A549 (cell line): ENCODE results near the gene MXI1. TPM values are rescaled to one million over a fixed set of nuclear protein-coding genes. Genes with fewer than 3 reads are reported as not detected.

ENCODE experiments used
- ATAC-seq, 2 experiments: fragments of 200-7000 bp in 1 of 2; fragments of >200 bp in 1 of 2; cut with Nextera tagmentation in 1 of 2; cut with Tn5 transposase in 1 of 2; 3 replicates each; pipeline versions ENCODE4 v1.8.0 to v1.9.1; 2018 to 2020; ENCODE audit warnings: mild to moderate bottlenecking in 1 of 2, moderate library complexity in 1 of 2
- CTCF ChIA-PET: fragments of 300-600 bp; sonication (Branson Sonifier 250); formaldehyde crosslinking; extraction: SDS; loops from one replicate; lab custom pipeline; 2021; ENCODE audit warnings: antibody characterized with exemption, inconsistent platforms; lab: Yijun Ruan, JAX
- POLR2A ChIA-PET: fragments of 350-600 bp; formaldehyde crosslinking; extraction: SDS; loops from one replicate; lab custom pipeline; 2021; ENCODE audit warnings: antibody characterized with exemption, inconsistent platforms; lab: Yijun Ruan, JAX
- DNase-seq, 2 experiments: peaks; one replicate each; pipeline versions ENCODE4 v3.0.0 to v3.0.0-alpha.2; 2011 to 2016; ENCODE audit warnings: low read depth in 1 of 2, low spot score in 1 of 2
- FAIRE-seq: peaks from 2 replicates; lab custom pipeline; 2011; peaks lifted over from hg19 to GRCh38; lab: Jason Lieb, UNC
- H3K27ac ChIP-seq, 2 experiments: fragments of >200 bp; sonication (Bioruptor Twin); formaldehyde crosslinking; 3 replicates each; pipeline ENCODE4 v1.5.1; 2016 to 2017
- H3K4me1 ChIP-seq: fragments of >200 bp; sonication (Bioruptor Twin); formaldehyde crosslinking; 3 replicates; pipeline ENCODE4 v1.6.1; 2016
- H3K4me2 ChIP-seq: fragments of >200 bp; sonication (Bioruptor Twin); formaldehyde crosslinking; 3 replicates; pipeline ENCODE4 v1.6.1; 2016
- H3K4me3 ChIP-seq: fragments of >200 bp; sonication (Bioruptor Twin); formaldehyde crosslinking; 3 replicates; pipeline ENCODE4 v1.5.1; 2016
- H3K9me3 ChIP-seq: fragments of >200 bp; sonication (Bioruptor Twin); formaldehyde crosslinking; 3 replicates; pipeline ENCODE4 v1.6.1; 2016
- CHD2 ChIP-seq: fragments of 150-350 bp; IDR thresholded peaks from 2 replicates; pipeline ENCODE4 v1.6.1; 2014; ENCODE audit warnings: low read length; ENCODE audit not compliant: partially characterized antibody
- EP300 ChIP-seq, 2 experiments: fragments of >200 bp; sonication (Bioruptor Twin); formaldehyde crosslinking; IDR thresholded peaks; 2 replicates in 1 of 2; 3 replicates in 1 of 2; pipeline ENCODE4 v1.6.1; 2016 to 2017
- FOXS1 ChIP-seq: fragments of 250-450 bp; sonication (Bioruptor Pico); IDR thresholded peaks from 2 replicates; pipeline ENCODE4 v1.5.0; 2020; ENCODE audit warnings: mild to moderate bottlenecking, moderate library complexity
- JUNB ChIP-seq: fragments of >200 bp; sonication (Bioruptor Twin); formaldehyde crosslinking; IDR thresholded peaks from 2 replicates; pipeline ENCODE4 v1.6.1; 2016
- KDM5A ChIP-seq: fragments of 200-600 bp; sonication (generic); IDR thresholded peaks from 2 replicates; pipeline ENCODE4 v1.6.1; 2016; ENCODE audit warnings: antibody characterized with exemption, mild to moderate bottlenecking
- MAFK ChIP-seq: fragments of 450-650 bp; IDR thresholded peaks from 2 replicates; pipeline ENCODE4 v1.6.1; 2014; ENCODE audit not compliant: partially characterized antibody
- NPAS2 ChIP-seq: fragments of 250-450 bp; sonication (Bioruptor Pico); IDR thresholded peaks from 2 replicates; pipeline ENCODE4 v1.8.0; 2022; ENCODE audit warnings: mild to moderate bottlenecking, moderate library complexity, borderline replicate concordance
- NR3C1 ChIP-seq: fragments of >200 bp; sonication (Bioruptor Twin); formaldehyde crosslinking; IDR thresholded peaks from 3 replicates; pipeline ENCODE4 v1.6.1; 2017
- POLR2A ChIP-seq: IDR thresholded peaks from 2 replicates; pipeline ENCODE4 v1.6.1; 2012; ENCODE audit warnings: mild to moderate bottlenecking, low read length
- RAD21 ChIP-seq, 2 experiments: fragments of >200 bp in 1 of 2; sonication (Bioruptor Twin) in 1 of 2; formaldehyde crosslinking in 1 of 2; IDR thresholded peaks in 1 of 2; conservative IDR thresholded peaks in 1 of 2; 2 replicates in 1 of 2; 3 replicates in 1 of 2; pipeline ENCODE4 v1.6.1; 2012 to 2018; ENCODE audit warnings: inconsistent platforms in 1 of 2
- RARB ChIP-seq: fragments of 250-450 bp; sonication (Bioruptor Pico); IDR thresholded peaks from 2 replicates; pipeline ENCODE4 v1.8.0; 2021; ENCODE audit warnings: mild to moderate bottlenecking, moderate library complexity
- RCOR1 ChIP-seq: fragments of 150-350 bp; IDR thresholded peaks from 2 replicates; pipeline ENCODE4 v1.6.1; 2014; ENCODE audit warnings: antibody characterized with exemption, low read length, low read depth
- SMC3 ChIP-seq: fragments of >200 bp; sonication (Bioruptor Twin); formaldehyde crosslinking; IDR thresholded peaks from 3 replicates; pipeline ENCODE4 v1.6.1; 2018; ENCODE audit warnings: inconsistent platforms
- TFCP2L1 ChIP-seq: fragments of 250-450 bp; sonication (Bioruptor Pico); IDR thresholded peaks from 2 replicates; pipeline ENCODE4 v1.5.0; 2021; ENCODE audit warnings: mild to moderate bottlenecking
- TP53 ChIP-seq: fragments of 250-450 bp; sonication (Bioruptor Pico); IDR thresholded peaks from 2 replicates; pipeline ENCODE4 v1.5.0; 2021; ENCODE audit warnings: mild to moderate bottlenecking, moderate library complexity
- WGBS: methylation state at CpG from one replicate; pipeline ENCODE4 v1.1.6; 2017; ENCODE audit errors: missing lambda C conversion rate; 5-methylcytosine and 5-hydroxymethylcytosine counted together
- polyA plus RNA-seq, 4 experiments: library from polyadenylated mRNA; depleted of rRNA in 3 of 4; stranded (reverse); fragments of >200 nt; fragmentation: RNase III in 1 of 4; extraction: RNeasy Plus Mini Kit Qiagen cat#74134 plus additional on column Dnase treatment in 1 of 4; gene quantifications; 2 replicates in 3 of 4; 3 replicates in 1 of 4; pipeline ENCODE4 v1.2.3, GENCODE V29; 2011 to 2017
- TF ChIP-seq, protein P1 (sequence below): fragments of >200 bp; sonication (Bioruptor Twin); formaldehyde crosslinking; IDR thresholded peaks from 3 replicates; pipeline ENCODE4 v1.5.1; 2016
- TF ChIP-seq, protein P2 (sequence below): fragments of 200-600 bp; sonication (generic); IDR thresholded peaks from 2 replicates; pipeline ENCODE4 v1.6.1; 2016; ENCODE audit warnings: antibody characterized with exemption, mild to moderate bottlenecking, moderate library complexity
- TF ChIP-seq, protein P3 (sequence below): IDR thresholded peaks from 2 replicates; pipeline ENCODE4 v1.6.1; 2012; ENCODE audit warnings: low read depth, borderline replicate concordance

MXI1 gene
- polyA plus RNA-seq, 2 of the 4 experiments (the other 2 are of a cell fraction): 7.1 to 15.7 TPM

DNA sequence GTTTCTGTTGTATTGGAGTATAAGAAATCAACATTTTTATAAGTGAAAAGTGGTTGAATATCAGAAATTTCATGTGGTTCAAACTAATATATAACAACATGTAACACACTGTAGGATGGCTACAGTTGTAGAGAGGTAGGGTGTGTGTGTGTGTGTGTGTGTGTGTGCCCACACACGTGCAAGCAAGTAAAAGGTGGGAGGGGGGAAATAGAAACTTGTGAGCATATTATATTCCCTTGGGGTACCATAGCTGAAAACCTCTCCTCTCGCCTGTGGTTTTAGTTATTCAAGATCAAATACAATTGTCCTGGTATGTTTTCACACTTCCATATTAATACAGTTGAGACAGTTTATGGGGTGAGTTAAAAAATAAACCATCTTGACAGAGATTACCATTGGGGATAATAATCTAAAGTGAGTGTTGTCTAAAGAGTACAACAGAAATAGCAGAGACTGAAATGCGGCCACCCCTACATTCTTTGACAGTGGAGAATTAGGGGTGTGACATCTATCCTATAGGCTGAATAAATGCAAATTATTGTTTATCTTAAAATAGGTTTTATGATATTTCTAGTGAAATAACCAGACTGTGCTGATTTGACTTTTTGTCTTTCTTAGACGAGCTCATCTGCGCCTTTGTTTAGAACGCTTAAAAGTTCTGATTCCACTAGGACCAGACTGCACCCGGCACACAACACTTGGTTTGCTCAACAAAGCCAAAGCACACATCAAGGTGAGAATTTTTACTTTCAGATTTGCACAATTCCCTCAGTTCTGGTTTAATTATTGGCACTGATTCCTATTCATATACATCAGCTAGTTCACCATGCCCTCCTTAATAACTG lies 71.4 kb downstream of the MXI1 start:
- TF ChIP-seq NPAS2 (CRISPR knock-in tag) (no peak), KDM5A (no peak), EP300 (IDR thresholded peaks at IDR 0.05) (no peak), TFCP2L1 (CRISPR knock-in tag) (no peak), NR3C1 (no peak), RARB (CRISPR knock-in tag) (no peak), SMC3 (no peak), MAFK (no peak), FOXS1 (CRISPR knock-in tag) (no peak), CHD2 (no peak), POLR2A (no peak), JUNB (no peak), RAD21 (conservative IDR thresholded peaks at IDR 0.05 in 1 of 2, IDR thresholded peaks at IDR 0.05 in 1 of 2) (no peak), RCOR1 (no peak)
- TF ChIP-seq, protein P1, sequence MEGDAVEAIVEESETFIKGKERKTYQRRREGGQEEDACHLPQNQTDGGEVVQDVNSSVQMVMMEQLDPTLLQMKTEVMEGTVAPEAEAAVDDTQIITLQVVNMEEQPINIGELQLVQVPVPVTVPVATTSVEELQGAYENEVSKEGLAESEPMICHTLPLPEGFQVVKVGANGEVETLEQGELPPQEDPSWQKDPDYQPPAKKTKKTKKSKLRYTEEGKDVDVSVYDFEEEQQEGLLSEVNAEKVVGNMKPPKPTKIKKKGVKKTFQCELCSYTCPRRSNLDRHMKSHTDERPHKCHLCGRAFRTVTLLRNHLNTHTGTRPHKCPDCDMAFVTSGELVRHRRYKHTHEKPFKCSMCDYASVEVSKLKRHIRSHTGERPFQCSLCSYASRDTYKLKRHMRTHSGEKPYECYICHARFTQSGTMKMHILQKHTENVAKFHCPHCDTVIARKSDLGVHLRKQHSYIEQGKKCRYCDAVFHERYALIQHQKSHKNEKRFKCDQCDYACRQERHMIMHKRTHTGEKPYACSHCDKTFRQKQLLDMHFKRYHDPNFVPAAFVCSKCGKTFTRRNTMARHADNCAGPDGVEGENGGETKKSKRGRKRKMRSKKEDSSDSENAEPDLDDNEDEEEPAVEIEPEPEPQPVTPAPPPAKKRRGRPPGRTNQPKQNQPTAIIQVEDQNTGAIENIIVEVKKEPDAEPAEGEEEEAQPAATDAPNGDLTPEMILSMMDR: no peak
- TF ChIP-seq, protein P2, sequence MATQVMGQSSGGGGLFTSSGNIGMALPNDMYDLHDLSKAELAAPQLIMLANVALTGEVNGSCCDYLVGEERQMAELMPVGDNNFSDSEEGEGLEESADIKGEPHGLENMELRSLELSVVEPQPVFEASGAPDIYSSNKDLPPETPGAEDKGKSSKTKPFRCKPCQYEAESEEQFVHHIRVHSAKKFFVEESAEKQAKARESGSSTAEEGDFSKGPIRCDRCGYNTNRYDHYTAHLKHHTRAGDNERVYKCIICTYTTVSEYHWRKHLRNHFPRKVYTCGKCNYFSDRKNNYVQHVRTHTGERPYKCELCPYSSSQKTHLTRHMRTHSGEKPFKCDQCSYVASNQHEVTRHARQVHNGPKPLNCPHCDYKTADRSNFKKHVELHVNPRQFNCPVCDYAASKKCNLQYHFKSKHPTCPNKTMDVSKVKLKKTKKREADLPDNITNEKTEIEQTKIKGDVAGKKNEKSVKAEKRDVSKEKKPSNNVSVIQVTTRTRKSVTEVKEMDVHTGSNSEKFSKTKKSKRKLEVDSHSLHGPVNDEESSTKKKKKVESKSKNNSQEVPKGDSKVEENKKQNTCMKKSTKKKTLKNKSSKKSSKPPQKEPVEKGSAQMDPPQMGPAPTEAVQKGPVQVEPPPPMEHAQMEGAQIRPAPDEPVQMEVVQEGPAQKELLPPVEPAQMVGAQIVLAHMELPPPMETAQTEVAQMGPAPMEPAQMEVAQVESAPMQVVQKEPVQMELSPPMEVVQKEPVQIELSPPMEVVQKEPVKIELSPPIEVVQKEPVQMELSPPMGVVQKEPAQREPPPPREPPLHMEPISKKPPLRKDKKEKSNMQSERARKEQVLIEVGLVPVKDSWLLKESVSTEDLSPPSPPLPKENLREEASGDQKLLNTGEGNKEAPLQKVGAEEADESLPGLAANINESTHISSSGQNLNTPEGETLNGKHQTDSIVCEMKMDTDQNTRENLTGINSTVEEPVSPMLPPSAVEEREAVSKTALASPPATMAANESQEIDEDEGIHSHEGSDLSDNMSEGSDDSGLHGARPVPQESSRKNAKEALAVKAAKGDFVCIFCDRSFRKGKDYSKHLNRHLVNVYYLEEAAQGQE: no peak
- TF ChIP-seq, protein P3, sequence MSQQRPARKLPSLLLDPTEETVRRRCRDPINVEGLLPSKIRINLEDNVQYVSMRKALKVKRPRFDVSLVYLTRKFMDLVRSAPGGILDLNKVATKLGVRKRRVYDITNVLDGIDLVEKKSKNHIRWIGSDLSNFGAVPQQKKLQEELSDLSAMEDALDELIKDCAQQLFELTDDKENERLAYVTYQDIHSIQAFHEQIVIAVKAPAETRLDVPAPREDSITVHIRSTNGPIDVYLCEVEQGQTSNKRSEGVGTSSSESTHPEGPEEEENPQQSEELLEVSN: no peak
- DNase-seq (no peak), ATAC-seq (no peak), FAIRE-seq (no peak)
- no peak overlapping the region for H3K4me3 ChIP-seq
- no peaks in the 10 kb centered on the region for H3K9me3 ChIP-seq
- 71% methylated on average over 7 of the region's 7 CpGs for WGBS
- peak overlapping the region; percentile 53 for H3K4me2 ChIP-seq
- ChIA-PET CTCF (interaction anchor here (0.6 to 3.5 kb wide), 39 partner anchors 9 to 398 kb away, joined by 3 to 98 read pairs (median 5); partner anchors contain the start of gene MXI1), POLR2A (no interaction called here)
- H3K4me1 ChIP-seq: 0 out of 3 replicates have a peak, but pooled peaks cover 2% of the 10 kb centered on the region
- no peak overlapping the region for H3K27ac ChIP-seq

DNA sequence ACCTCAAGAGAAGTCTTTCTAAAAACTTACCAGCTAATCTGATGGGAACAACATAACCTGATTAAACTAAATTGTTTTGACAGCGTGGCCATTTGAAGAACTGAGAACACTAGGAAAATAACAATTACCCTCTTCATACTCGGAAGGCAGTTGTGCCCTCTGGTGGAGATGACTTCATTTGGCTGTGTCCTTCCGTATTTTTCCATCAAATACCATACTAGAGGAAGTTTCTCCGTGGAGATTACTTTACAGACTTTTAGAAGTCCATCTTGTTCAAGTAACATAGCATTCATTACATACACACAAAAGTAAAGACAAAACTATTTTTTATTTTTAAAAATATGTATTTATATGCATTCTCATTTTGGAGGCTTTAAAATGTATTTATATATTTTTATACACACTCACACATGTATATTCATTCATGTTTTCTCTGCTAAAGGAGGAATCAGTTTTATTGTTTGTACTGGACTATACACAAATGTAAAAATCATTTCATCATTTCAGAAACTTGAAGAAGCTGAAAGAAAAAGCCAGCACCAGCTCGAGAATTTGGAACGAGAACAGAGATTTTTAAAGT lies 72.1 kb downstream of the MXI1 start:
- H3K27ac ChIP-seq: no peak overlapping the region
- H3K4me2 ChIP-seq: peak overlapping the region; percentile 53
- no peaks in the 10 kb centered on the region for H3K9me3 ChIP-seq
- 29% methylated on average over 6 of the region's 6 CpGs for WGBS
- no peak overlapping the region for H3K4me3 ChIP-seq
- TF ChIP-seq TP53 (CRISPR knock-in tag) (no peak), SMC3 (peak; percentile 97), RAD21 (conservative IDR thresholded peaks at IDR 0.05 in 1 of 2, IDR thresholded peaks at IDR 0.05 in 1 of 2) (peak; percentile 91 to 92)
- TF ChIP-seq, protein P1: peak; percentile 96
- ChIA-PET POLR2A (no interaction called here), CTCF (interaction anchor here (0.6 to 3.5 kb wide), 42 partner anchors 10 to 398 kb away, joined by 3 to 98 read pairs (median 4); partner anchors contain the start of gene MXI1)
- peak; percentile 37 to 69 for DNase-seq
- peak; percentile 88 for FAIRE-seq
- ATAC-seq: peak; percentile 74 to 88; a peak in 5 of 6 replicates
- 0 out of 3 replicates have a peak, but pooled peaks cover 2% of the 10 kb centered on the region for H3K4me1 ChIP-seq
